Smooth muscle cell (in vitro differentiated cells): Measurements from ENCODE around the gene PCYT1A. TPM values are rescaled to one million over a fixed set of nuclear protein-coding genes. Genes with fewer than 3 reads are reported as not detected.

Experiments
- DNase-seq: peaks from one replicate; lab custom pipeline; 2025; ENCODE audit not compliant: unreplicated experiment; lab: John Stamatoyannopoulos, UW
- H2AFZ ChIP-seq: fragments of 200-600 bp; sonication (generic); 2 replicates; pipeline ENCODE4 v1.6.0; 2016; ENCODE audit warnings: antibody characterized with exemption, low read depth, mild to moderate bottlenecking
- H3F3A ChIP-seq: fragments of 200-600 bp; sonication (generic); 2 replicates; pipeline ENCODE4 v1.6.0; 2017; ENCODE audit warnings: antibody characterized with exemption, low read depth
- H3K27ac ChIP-seq: fragments of 200-600 bp; sonication (generic); 2 replicates; pipeline ENCODE4 v1.5.1; 2016; ENCODE audit warnings: low read depth, mild to moderate bottlenecking
- H3K27me3 ChIP-seq: fragments of 200-600 bp; sonication (generic); 2 replicates; pipeline ENCODE4 v1.6.1; 2016; ENCODE audit warnings: low read depth, mild to moderate bottlenecking
- H3K36me3 ChIP-seq: fragments of 200-600 bp; sonication (generic); 2 replicates; pipeline ENCODE4 v1.5.1; 2016; ENCODE audit warnings: low read depth
- H3K4me1 ChIP-seq: fragments of 200-600 bp; sonication (generic); 2 replicates; pipeline ENCODE4 v1.5.1; 2016; ENCODE audit warnings: low read depth
- H3K4me2 ChIP-seq: fragments of 200-600 bp; sonication (generic); 2 replicates; pipeline ENCODE4 v1.6.0; 2016; ENCODE audit warnings: mild to moderate bottlenecking
- H3K4me3 ChIP-seq: fragments of 200-600 bp; sonication (generic); 2 replicates; pipeline ENCODE4 v1.5.1; 2016; ENCODE audit warnings: mild to moderate bottlenecking
- H3K79me2 ChIP-seq: fragments of 200-600 bp; sonication (generic); 2 replicates; pipeline ENCODE4 v1.6.0; 2016; ENCODE audit warnings: low read depth, mild to moderate bottlenecking
- H3K9ac ChIP-seq: fragments of 200-600 bp; sonication (generic); 2 replicates; pipeline ENCODE4 v1.6.0; 2016; ENCODE audit warnings: low read depth
- H3K9me3 ChIP-seq: fragments of 200-600 bp; sonication (generic); replicated peaks from 2 replicates; pipeline ENCODE4 v1.5.1; 2016; ENCODE audit warnings: low read depth
- H4K20me1 ChIP-seq: fragments of 200-600 bp; sonication (generic); 2 replicates; pipeline ENCODE4 v1.6.0; 2016; ENCODE audit warnings: low read depth
- WGBS: methylation state at CpG from one replicate; pipeline ENCODE4 v1.1.7; 2016; ENCODE audit warnings: low lambda C conversion rate; 5-methylcytosine and 5-hydroxymethylcytosine counted together
- polyA plus RNA-seq: library from polyadenylated mRNA; unstranded; fragments of >200 nt; fragmentation: Nextera tagmentation; extraction: Ambion mirVana; gene quantifications from 2 replicates; pipeline ENCODE4 v1.2.1, GENCODE V29; 2016
- total RNA-seq: library from RNA; depleted of rRNA; stranded (reverse); fragments of >200 nt; gene quantifications from 2 replicates; pipeline ENCODE4 v1.2.3, GENCODE V29; 2014
- TF ChIP-seq, protein P1 (sequence below): fragments of 200-600 bp; sonication (generic); IDR thresholded peaks from 2 replicates; pipeline ENCODE4 v1.5.1; 2017; ENCODE audit warnings: borderline replicate concordance, mild to moderate bottlenecking, antibody characterized with exemption; ENCODE audit not compliant: insufficient read depth, poor library complexity, severe bottlenecking

Gene PCYT1A
- total and polyA plus RNA-seq, 2 experiments from 2014 or later, result 19.7 to 68.3 TPM

GRCh38 chr3:196227629-196228493 lies 59.7 kb downstream of the PCYT1A start:
- no peak for DNase-seq
- Histone ChIP-seq H3K4me2 (peak overlapping the region; percentile 41), H3K27me3 (no peaks in the 10 kb centered on the region), H3K4me3 (no peak overlapping the region), H2AFZ (no peak overlapping the region), H4K20me1 (no peaks in the 10 kb centered on the region), H3K79me2 (no peaks in the 10 kb centered on the region), H3K4me1 (no peaks in the 10 kb centered on the region), H3F3A (no peaks in the 10 kb centered on the region), H3K9ac (no peak overlapping the region), H3K9me3 (no peaks in the 10 kb centered on the region), H3K27ac (no peak overlapping the region), H3K36me3 (no peaks in the 10 kb centered on the region)
- TF ChIP-seq, protein P1, sequence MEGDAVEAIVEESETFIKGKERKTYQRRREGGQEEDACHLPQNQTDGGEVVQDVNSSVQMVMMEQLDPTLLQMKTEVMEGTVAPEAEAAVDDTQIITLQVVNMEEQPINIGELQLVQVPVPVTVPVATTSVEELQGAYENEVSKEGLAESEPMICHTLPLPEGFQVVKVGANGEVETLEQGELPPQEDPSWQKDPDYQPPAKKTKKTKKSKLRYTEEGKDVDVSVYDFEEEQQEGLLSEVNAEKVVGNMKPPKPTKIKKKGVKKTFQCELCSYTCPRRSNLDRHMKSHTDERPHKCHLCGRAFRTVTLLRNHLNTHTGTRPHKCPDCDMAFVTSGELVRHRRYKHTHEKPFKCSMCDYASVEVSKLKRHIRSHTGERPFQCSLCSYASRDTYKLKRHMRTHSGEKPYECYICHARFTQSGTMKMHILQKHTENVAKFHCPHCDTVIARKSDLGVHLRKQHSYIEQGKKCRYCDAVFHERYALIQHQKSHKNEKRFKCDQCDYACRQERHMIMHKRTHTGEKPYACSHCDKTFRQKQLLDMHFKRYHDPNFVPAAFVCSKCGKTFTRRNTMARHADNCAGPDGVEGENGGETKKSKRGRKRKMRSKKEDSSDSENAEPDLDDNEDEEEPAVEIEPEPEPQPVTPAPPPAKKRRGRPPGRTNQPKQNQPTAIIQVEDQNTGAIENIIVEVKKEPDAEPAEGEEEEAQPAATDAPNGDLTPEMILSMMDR, result no peak
- WGBS, result 78% methylated on average over 23 of the region's 24 CpGs

DNA sequence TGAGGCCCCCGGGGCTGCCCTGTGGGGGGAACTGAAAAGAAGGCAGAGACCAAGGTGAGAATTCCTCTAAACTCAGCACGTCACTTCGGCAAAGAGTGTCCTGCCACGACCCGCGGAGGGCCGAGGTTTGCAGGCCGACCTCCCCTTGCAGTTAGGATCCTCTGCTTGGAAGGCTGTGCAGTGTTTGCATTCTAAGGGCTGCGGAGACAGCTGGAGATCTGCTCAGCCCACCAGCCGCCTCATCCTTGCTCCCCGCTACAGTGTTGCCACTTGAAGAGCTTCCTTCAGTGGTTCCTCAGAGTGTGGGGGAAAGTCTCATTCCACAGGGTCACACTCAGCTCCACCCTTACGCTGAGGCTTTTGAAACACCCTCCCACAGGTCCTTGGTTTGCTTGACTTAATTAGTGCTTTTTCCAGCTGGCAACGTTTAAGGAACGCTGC lies 60.4 kb downstream of the PCYT1A start:
- no peaks in the 10 kb centered on the region for H3K36me3 ChIP-seq
- H3K27me3 ChIP-seq, result no peaks in the 10 kb centered on the region
- H4K20me1 ChIP-seq, result no peaks in the 10 kb centered on the region
- DNase-seq, result no peak
- peak overlapping the region; percentile 41 for H3K4me2 ChIP-seq
- H3K27ac ChIP-seq, result no peak overlapping the region
- no peak overlapping the region for H3K4me3 ChIP-seq
- no peaks in the 10 kb centered on the region for H3K79me2 ChIP-seq
- no peaks in the 10 kb centered on the region for H3K9me3 ChIP-seq
- H3K4me1 ChIP-seq, result no peaks in the 10 kb centered on the region
- WGBS, result 77% methylated on average over 14 of the region's 14 CpGs
- TF ChIP-seq, protein P1, result no peak
- no peak overlapping the region for H2AFZ ChIP-seq
- no peaks in the 10 kb centered on the region for H3F3A ChIP-seq
- no peak overlapping the region for H3K9ac ChIP-seq

DNA sequence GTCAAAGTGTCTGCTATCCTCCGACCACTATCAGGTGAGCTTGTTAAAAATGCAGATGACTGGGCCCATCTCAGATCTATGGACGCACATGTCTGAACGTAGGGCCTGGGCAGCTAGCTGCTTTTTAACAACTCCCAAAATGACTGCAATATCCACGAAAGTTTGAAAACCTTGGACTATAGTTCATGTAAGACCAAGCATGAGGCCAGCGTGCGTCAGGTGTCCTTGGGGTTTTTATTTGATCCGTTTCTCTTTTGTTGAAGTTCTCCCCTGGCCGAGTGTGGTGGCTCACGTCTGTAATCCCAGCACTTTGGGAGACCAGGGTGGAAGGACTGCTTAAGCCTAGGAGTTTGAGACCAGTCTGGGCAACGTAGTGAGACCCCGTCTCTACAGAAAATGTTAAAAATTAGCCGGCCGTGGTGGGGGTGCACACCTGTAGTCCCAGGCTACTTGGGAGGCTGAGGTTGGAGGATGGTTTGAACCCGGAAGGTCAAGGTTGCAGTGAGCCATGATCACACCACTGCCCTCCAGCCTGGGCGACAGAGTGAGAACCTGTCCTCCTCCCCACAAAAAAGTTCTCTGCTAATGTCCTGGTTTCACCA lies 61.7 kb downstream of the PCYT1A start:
- no peak overlapping the region for H3K4me2 ChIP-seq
- no peak overlapping the region for H3K9ac ChIP-seq
- H3F3A ChIP-seq, result no peaks in the 10 kb centered on the region
- no peaks in the 10 kb centered on the region for H3K9me3 ChIP-seq
- WGBS, result 91% methylated on average over 15 of the region's 15 CpGs
- H3K27ac ChIP-seq, result no peak overlapping the region
- H3K27me3 ChIP-seq, result no peaks in the 10 kb centered on the region
- no peaks in the 10 kb centered on the region for H3K4me1 ChIP-seq
- H3K79me2 ChIP-seq, result no peaks in the 10 kb centered on the region
- DNase-seq, result no peak
- H3K36me3 ChIP-seq, result no peaks in the 10 kb centered on the region
- H2AFZ ChIP-seq, result no peak overlapping the region
- H4K20me1 ChIP-seq, result no peaks in the 10 kb centered on the region
- no peak overlapping the region for H3K4me3 ChIP-seq
- TF ChIP-seq, protein P1, result no peak
